ENCODE data around the gene GFRA4.

GFRA4 gene

GRCh38 chr20:3701061-3701998, 38.1 kb upstream of the GFRA4 start:
- Mint-ChIP-seq H3K4me3 (no peak overlapping the region), H3K27me3 (peaks cover 28% of the 10 kb centered on the region), H3K36me3 (ENCODE audit: insufficient read depth) (no peaks in the 10 kb centered on the region), H3K9me3 (no peaks in the 10 kb centered on the region), H3K4me1 (no peaks in the 10 kb centered on the region), H3K27ac (ENCODE audit: low read depth) (no peak overlapping the region)
- ATAC-seq (replicated peaks; ENCODE audit: extremely low read depth, poor library complexity, severe bottlenecking), result no peak
- no peak for DNase-seq (ENCODE audit: low spot score in 2 of 2)

DNA sequence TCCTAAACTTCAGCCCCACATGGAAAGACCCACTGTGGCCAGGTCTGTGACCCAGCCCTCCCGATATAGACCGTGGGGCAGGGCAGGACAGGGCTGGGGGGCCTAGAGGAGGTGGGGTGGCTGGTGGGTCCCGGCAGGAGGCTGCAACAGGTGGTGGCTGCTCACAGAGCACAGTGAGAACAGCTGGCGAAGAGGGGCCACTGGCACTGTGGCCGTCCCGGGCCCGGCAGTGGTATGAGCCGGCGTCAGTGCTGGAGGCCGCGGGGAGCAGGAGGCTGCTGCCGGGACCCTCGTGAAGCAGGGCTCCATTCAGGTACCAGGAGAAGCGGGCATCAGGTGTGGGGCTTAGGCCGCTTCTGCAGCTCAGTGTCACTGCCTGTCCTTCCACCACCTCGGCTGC, 35.8 kb upstream of the GFRA4 start:
- DNase-seq (ENCODE audit: low spot score in 2 of 2) (no peak), ATAC-seq (replicated peaks; ENCODE audit: extremely low read depth, poor library complexity, severe bottlenecking) (no peak)
- Mint-ChIP-seq H3K27ac (ENCODE audit: low read depth) (no peak overlapping the region), H3K4me1 (no peaks in the 10 kb centered on the region), H3K9me3 (no peaks in the 10 kb centered on the region), H3K36me3 (ENCODE audit: insufficient read depth) (no peaks in the 10 kb centered on the region), H3K4me3 (no peak overlapping the region), H3K27me3 (peaks cover 15% of the 10 kb centered on the region)

DNA sequence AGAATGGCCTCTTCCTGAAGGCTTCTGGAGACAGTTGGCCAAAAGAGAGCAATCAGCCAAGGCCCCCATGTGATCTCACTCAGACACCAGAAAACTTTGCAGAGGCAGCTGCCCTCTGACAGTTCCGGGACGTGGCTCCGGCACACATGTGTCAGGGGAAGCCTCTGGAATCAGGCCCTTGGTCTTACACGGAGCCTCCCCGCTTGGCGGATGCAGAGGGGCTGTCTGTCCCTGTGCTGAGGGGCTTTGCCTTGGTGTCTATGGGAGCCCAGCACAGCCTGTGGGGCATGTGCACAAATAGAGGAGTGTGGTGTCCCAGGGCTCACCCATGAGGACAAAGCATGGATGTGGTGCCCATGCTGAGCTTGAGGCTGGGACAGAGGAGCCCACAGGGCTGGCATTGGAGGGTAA, 35.4 kb upstream of the GFRA4 start:
- no peak for ATAC-seq (replicated peaks; ENCODE audit: extremely low read depth, poor library complexity, severe bottlenecking)
- no peak overlapping the region for H3K27ac Mint-ChIP-seq (ENCODE audit: low read depth)

GRCh38 chr20:3697588-3698305, 34.5 kb upstream of the GFRA4 start:
- H3K27ac Mint-ChIP-seq (ENCODE audit: low read depth), result no peak overlapping the region

More for the DNA sequence above, 35.4 kb upstream of the GFRA4 start:
- Mint-ChIP-seq H3K4me3 (no peak overlapping the region), H3K9me3 (no peaks in the 10 kb centered on the region), H3K27me3 (peaks cover 10% of the 10 kb centered on the region), H3K36me3 (ENCODE audit: insufficient read depth) (no peaks in the 10 kb centered on the region), H3K4me1 (no peaks in the 10 kb centered on the region)
- no peak for DNase-seq (ENCODE audit: low spot score in 2 of 2)

DNA sequence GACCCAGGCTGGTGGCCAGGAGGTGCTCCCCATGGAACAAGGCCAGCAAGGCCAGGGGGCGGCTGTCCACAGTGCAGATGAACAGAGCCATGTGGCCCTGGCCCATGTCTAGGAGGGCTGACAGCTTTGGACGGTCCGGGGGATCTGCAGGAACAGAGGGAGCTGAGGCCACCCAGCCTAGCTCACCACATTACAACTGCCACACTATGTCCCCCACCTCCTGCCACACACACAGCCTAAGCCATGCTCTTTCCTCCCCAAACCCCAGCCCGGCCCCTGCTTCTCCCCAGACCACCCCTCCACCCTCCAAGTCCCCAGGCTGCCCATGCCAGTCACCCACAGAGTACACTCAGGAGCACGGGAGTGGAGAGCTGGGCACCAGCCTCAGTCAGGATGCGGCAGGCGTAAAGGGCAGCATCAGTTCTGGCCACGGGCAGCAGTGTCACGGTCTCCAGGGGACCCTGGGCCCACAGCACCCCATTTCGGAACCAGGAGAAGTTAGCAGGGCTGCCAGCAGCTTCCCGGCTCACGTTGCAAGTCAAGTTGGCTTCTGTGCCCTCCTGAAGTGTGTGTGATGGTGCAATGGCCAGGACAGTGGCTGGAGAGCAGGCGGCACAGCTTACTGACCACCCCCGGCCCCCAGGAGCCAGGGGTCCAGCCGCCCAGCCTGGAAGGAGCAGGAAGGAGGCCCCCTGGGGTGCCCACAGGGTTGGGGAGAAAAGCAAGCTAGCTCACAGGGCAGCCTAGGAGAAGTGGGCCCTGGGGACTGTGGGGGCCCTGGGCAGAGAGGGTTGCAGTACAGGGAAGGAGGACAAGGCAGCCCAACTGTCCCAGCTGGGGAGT, 33.8 kb upstream of the GFRA4 start:
- H3K9me3 Mint-ChIP-seq, result no peaks in the 10 kb centered on the region
- no peak overlapping the region for H3K27ac Mint-ChIP-seq (ENCODE audit: low read depth)
- ATAC-seq (replicated peaks; ENCODE audit: extremely low read depth, poor library complexity, severe bottlenecking) (no peak), DNase-seq (ENCODE audit: low spot score in 2 of 2) (no peak)
- no peaks in the 10 kb centered on the region for H3K27me3 Mint-ChIP-seq
- H3K36me3 Mint-ChIP-seq (ENCODE audit: insufficient read depth), result no peaks in the 10 kb centered on the region
- H3K4me1 Mint-ChIP-seq, result no peaks in the 10 kb centered on the region
- H3K4me3 Mint-ChIP-seq, result no peak overlapping the region

More at GRCh38 chr20:3697588-3698305, 34.5 kb upstream of the GFRA4 start:
- ATAC-seq (replicated peaks; ENCODE audit: extremely low read depth, poor library complexity, severe bottlenecking) (no peak), DNase-seq (ENCODE audit: low spot score in 2 of 2) (no peak)
- Mint-ChIP-seq H3K27me3 (peaks cover 2% of the 10 kb centered on the region), H3K4me1 (no peaks in the 10 kb centered on the region), H3K4me3 (no peak overlapping the region), H3K36me3 (ENCODE audit: insufficient read depth) (no peaks in the 10 kb centered on the region), H3K9me3 (no peaks in the 10 kb centered on the region)

DNA sequence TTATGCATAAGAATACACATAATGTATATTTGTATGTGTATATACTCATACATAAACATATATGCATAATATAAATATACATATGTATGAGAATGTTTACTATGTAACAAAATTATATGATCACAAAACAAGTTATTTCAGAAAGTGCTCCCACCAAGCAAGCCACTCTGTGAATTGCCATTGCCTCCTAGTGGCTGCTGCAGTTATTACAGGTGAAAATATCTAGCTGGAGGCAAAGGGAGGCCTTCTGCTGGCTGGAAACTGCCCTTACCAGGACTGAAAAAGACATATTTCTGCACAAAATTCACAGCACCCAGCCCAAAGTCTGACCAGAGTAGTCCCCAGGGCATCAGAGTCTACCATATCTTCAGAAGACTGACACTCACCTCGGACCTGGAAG, 33.0 kb upstream of the GFRA4 start:
- Mint-ChIP-seq H3K27me3 (no peaks in the 10 kb centered on the region), H3K4me1 (no peaks in the 10 kb centered on the region), H3K4me3 (no peak overlapping the region), H3K36me3 (ENCODE audit: insufficient read depth) (no peaks in the 10 kb centered on the region), H3K9me3 (no peaks in the 10 kb centered on the region), H3K27ac (ENCODE audit: low read depth) (no peak overlapping the region)
- DNase-seq (ENCODE audit: low spot score in 2 of 2), result no peak
- no peak for ATAC-seq (replicated peaks; ENCODE audit: extremely low read depth, poor library complexity, severe bottlenecking)

GRCh38 chr20:3694864-3695263, 31.7 kb upstream of the GFRA4 start:
- no peaks in the 10 kb centered on the region for H3K4me1 Mint-ChIP-seq
- ATAC-seq (replicated peaks; ENCODE audit: extremely low read depth, poor library complexity, severe bottlenecking) (no peak), DNase-seq (ENCODE audit: low spot score in 2 of 2) (no peak)
- no peak overlapping the region for H3K4me3 Mint-ChIP-seq
- H3K9me3 Mint-ChIP-seq, result no peaks in the 10 kb centered on the region
- no peak overlapping the region for H3K27ac Mint-ChIP-seq (ENCODE audit: low read depth)
- no peaks in the 10 kb centered on the region for H3K27me3 Mint-ChIP-seq
- H3K36me3 Mint-ChIP-seq (ENCODE audit: insufficient read depth), result no peaks in the 10 kb centered on the region

DNA sequence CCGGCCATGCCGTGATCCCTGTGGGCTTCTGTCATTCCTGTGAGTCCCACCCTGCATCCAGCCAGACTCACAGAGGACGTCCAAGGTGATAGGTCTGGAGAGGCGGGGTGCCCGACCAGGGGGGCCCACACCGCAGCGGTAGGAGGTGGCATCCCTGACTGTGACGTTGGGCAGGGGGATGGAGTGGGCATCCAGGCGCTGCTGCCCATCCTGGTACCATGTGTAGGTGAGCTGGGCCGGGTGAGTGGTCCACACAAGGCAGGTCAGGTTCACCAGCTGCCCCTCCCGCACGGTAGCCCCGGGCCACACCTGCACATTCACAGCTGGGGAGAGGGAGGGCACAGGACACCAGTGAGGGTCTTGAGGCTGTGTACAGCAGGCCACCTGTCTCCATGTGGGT, 30.2 kb upstream of the GFRA4 start:
- ATAC-seq (replicated peaks; ENCODE audit: extremely low read depth, poor library complexity, severe bottlenecking), result no peak
- no peaks in the 10 kb centered on the region for H3K4me1 Mint-ChIP-seq

DNA sequence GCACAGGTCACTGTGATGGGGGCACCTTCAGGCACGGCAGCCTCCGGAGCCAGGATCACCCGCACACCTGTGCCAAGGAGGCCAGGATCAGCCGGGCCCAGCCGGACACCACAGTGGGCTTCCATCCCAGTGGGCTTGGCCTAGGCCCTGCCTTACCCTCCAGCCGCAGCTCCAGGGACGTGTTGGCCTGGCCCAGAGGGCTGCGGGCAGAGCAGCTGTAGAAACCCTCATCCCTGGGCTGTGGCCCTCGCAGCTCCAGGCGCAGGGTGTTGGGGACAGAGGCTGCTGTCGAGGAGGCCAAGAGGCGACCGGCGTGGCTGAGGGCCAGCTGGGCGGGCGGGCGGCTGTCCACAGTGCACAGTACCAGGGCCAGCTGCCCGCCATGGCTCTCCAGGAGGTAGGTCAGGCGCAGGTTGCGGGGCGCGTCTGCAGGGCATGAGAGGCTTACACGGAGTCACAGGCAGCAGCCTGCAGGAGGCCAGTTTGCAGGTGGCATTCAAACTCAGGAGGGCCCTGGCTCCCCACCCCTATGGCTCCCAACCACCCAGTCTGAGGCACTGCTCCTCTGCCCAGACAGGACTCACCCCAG, 29.6 kb upstream of the GFRA4 start:
- ATAC-seq (replicated peaks; ENCODE audit: extremely low read depth, poor library complexity, severe bottlenecking) (no peak), DNase-seq (ENCODE audit: low spot score in 2 of 2) (no peak)
- Mint-ChIP-seq H3K36me3 (ENCODE audit: insufficient read depth) (no peaks in the 10 kb centered on the region), H3K27me3 (peaks cover 4% of the 10 kb centered on the region), H3K4me3 (no peak overlapping the region), H3K9me3 (no peaks in the 10 kb centered on the region), H3K4me1 (no peaks in the 10 kb centered on the region), H3K27ac (ENCODE audit: low read depth) (no peak overlapping the region)

More for the DNA sequence above, 30.2 kb upstream of the GFRA4 start:
- H3K27me3 Mint-ChIP-seq, result no peaks in the 10 kb centered on the region
- H3K36me3 Mint-ChIP-seq (ENCODE audit: insufficient read depth), result no peaks in the 10 kb centered on the region
- H3K9me3 Mint-ChIP-seq, result no peaks in the 10 kb centered on the region
- no peak for DNase-seq (ENCODE audit: low spot score in 2 of 2)
- no peak overlapping the region for H3K4me3 Mint-ChIP-seq
- H3K27ac Mint-ChIP-seq (ENCODE audit: low read depth), result no peak overlapping the region

GRCh38 chr20:3691897-3692296, 28.7 kb upstream of the GFRA4 start:
- DNase-seq (ENCODE audit: low spot score in 2 of 2) (no peak), ATAC-seq (replicated peaks; ENCODE audit: extremely low read depth, poor library complexity, severe bottlenecking) (no peak)
- H3K27me3 Mint-ChIP-seq, result peaks cover 13% of the 10 kb centered on the region
- no peak overlapping the region for H3K4me3 Mint-ChIP-seq
- H3K27ac Mint-ChIP-seq (ENCODE audit: low read depth), result no peak overlapping the region
- H3K4me1 Mint-ChIP-seq, result no peaks in the 10 kb centered on the region
- H3K36me3 Mint-ChIP-seq (ENCODE audit: insufficient read depth), result no peaks in the 10 kb centered on the region
- no peaks in the 10 kb centered on the region for H3K9me3 Mint-ChIP-seq

DNA sequence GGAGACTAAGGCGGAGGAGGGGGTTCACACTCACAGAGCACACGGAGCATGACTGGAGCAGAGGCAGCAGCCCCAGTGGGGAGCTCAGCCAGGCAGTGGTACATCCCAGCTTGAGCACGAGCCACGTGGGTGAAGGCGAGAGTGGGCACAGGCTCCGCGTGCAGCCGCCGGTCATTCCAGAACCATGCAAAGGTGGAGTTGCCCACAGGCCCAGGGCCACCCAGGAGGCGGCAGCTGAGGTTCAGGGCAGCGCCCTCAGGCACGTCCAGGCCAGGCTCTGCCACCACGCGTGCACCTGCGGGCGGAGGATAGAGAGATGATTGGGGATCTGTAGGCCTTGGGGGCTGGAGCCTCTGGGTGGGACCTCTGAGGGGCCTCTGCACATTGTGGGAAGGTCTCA, 28.1 kb upstream of the GFRA4 start:
- Mint-ChIP-seq H3K4me1 (no peaks in the 10 kb centered on the region), H3K27me3 (peaks cover 19% of the 10 kb centered on the region), H3K36me3 (ENCODE audit: insufficient read depth) (no peaks in the 10 kb centered on the region), H3K27ac (ENCODE audit: low read depth) (no peak overlapping the region), H3K4me3 (no peak overlapping the region), H3K9me3 (no peaks in the 10 kb centered on the region)
- ATAC-seq (replicated peaks; ENCODE audit: extremely low read depth, poor library complexity, severe bottlenecking), result no peak
- DNase-seq (ENCODE audit: low spot score in 2 of 2), result no peak

DNA sequence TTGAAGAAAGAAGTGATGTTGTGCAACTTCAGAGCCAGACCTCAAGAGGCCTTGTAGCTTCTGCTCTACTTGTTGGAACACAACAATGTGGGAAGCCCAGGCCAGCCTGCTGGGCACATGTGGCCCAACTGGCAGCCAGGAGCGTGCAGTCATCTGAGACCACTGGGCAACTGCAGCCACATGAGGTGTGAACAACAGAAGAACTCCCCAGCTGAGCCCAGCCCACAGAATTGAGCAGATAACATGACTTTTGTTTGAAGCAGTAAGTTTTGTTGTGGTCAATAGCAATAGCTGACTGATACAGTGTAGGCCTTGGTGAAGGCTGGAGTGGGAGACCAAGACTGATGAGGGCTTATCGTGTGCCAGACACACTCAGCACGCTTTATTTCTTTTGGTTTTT, 27.2 kb upstream of the GFRA4 start:
- ATAC-seq (replicated peaks; ENCODE audit: extremely low read depth, poor library complexity, severe bottlenecking) (no peak), DNase-seq (ENCODE audit: low spot score in 2 of 2) (no peak)
- Mint-ChIP-seq H3K4me3 (no peak overlapping the region), H3K27me3 (peaks cover 28% of the 10 kb centered on the region), H3K27ac (ENCODE audit: low read depth) (no peak overlapping the region), H3K9me3 (no peaks in the 10 kb centered on the region), H3K36me3 (ENCODE audit: insufficient read depth) (no peaks in the 10 kb centered on the region), H3K4me1 (no peaks in the 10 kb centered on the region)
